Lower leg skin (tissue), 3 donors: ENCODE measurements around the gene TCP11.

Experiments used
- CTCF ChIP-seq, 3 donors: fragments of 450-650 bp; IDR thresholded peaks; one replicate each; pipeline ENCODE4 v1.5.1; 2016; ENCODE audit warnings: antibody characterized with exemption in 3 of 3, mild to moderate bottlenecking in 3 of 3, moderate library complexity in 2 of 3
- POLR2A ChIP-seq, 2 donors: fragments of 450-650 bp; IDR thresholded peaks; one replicate each; pipeline ENCODE4 v1.6.1; 2016 to 2017; ENCODE audit warnings: antibody characterized with exemption in 2 of 2, mild to moderate bottlenecking in 1 of 2, moderate library complexity in 1 of 2

- no peak for TF ChIP-seq CTCF (IDR thresholded peaks at IDR 0.05)
- TF ChIP-seq POLR2A (IDR thresholded peaks at IDR 0.05) = no peak
Measured at GRCh38 chr6:35093783-35094182, 47.4 kb downstream of the TCP11 start.
